Cardiac fibroblast (primary cell): ENCODE data around the gene CDC73.
"Not testable (repeated sequence)": the region's sequence is repeated elsewhere in the genome, so short reads cannot be mapped to it uniquely, and the experiment has no call there.

ENCODE experiments used
- DNase-seq, 2 donors: peaks; one replicate each; pipeline versions ENCODE4 v3.0.0 to v3.0.0-alpha.2; 2010; ENCODE audit warnings: low read depth in 2 of 2
- H3K4me3 ChIP-seq, 2 donors: replicated peaks in 1 of 2; 1 replicate in 1 of 2; 2 replicates in 1 of 2; pipeline ENCODE4 v1.5.1; 2011; ENCODE audit warnings: low read depth in 2 of 2, low read length in 2 of 2, mild to moderate bottlenecking in 2 of 2, moderate library complexity in 1 of 2
- TF ChIP-seq, protein P1 (sequence below): IDR thresholded peaks from one replicate; pipeline ENCODE4 v1.5.1; 2011; ENCODE audit warnings: low read depth, mild to moderate bottlenecking, low read length, inconsistent platforms

Gene CDC73

DNA sequence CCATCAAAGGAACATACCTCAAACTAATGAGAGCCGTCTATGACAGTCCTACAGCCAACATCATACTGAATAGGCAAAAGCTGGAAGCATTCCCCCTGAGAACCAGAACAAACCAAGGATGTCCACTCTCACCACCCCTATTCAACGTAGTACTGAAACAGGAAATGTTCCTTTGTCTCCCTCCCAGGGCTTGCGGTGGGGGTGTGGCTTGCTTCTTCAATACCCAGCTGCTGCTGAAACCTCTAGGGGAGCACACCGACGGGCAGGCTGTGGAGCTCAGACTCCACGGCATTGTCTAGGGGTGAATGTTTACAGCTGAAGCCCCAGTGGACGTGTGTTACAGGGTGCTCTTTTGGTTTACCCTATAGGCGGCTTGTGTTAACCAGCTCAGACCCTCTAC is 95.1 kb downstream of the CDC73 start:
- TF ChIP-seq, protein P1, sequence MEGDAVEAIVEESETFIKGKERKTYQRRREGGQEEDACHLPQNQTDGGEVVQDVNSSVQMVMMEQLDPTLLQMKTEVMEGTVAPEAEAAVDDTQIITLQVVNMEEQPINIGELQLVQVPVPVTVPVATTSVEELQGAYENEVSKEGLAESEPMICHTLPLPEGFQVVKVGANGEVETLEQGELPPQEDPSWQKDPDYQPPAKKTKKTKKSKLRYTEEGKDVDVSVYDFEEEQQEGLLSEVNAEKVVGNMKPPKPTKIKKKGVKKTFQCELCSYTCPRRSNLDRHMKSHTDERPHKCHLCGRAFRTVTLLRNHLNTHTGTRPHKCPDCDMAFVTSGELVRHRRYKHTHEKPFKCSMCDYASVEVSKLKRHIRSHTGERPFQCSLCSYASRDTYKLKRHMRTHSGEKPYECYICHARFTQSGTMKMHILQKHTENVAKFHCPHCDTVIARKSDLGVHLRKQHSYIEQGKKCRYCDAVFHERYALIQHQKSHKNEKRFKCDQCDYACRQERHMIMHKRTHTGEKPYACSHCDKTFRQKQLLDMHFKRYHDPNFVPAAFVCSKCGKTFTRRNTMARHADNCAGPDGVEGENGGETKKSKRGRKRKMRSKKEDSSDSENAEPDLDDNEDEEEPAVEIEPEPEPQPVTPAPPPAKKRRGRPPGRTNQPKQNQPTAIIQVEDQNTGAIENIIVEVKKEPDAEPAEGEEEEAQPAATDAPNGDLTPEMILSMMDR: no peak
- no peak overlapping the region for H3K4me3 ChIP-seq

DNA sequence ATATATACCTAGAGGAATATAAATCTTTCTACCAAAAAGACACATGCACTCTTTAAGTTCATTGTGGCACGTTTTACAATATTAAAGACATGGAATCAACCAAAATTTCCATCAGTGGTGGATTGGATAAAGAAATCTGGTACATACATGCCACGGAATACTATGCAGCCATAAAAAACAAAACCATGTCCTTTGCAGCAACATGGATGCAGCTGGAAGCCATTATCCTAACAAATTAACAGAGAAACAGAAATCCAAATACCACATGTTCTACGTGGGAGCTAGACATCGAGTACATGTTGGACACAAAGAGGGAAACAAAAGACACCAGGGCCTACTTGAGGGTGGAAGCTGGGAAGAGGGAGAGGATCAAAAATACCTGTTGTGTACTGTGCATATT is 97.6 kb downstream of the CDC73 start:
- H3K4me3 ChIP-seq: no peak overlapping the region
- TF ChIP-seq, protein P1: no peak
- DNase-seq: no peak

More for the DNA sequence above, 95.1 kb downstream of the CDC73 start:
- DNase-seq: peak in 1 of 2 donors; percentile 17

DNA sequence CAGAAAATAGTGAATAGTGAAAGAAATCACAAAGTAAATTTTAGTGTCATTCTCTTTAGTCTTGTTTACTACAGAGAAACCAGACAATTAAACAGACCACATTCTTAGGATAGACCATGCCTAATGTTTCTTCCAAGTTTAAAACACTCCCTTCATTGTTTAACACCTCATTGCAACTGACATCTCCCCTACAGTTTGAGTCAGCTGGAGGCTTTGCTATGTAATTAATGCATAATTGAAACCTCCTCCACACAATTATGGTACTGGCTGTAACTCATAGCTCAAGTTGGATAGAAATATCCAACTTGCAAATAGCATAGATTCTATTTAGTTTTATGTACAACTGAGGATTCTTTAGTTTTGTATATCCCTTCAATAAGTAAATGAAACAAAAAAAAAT is 99.8 kb downstream of the CDC73 start:
- peak in 1 of 2 donors; percentile 8 for DNase-seq
- TF ChIP-seq, protein P1: no peak
- no peak overlapping the region for H3K4me3 ChIP-seq

DNA sequence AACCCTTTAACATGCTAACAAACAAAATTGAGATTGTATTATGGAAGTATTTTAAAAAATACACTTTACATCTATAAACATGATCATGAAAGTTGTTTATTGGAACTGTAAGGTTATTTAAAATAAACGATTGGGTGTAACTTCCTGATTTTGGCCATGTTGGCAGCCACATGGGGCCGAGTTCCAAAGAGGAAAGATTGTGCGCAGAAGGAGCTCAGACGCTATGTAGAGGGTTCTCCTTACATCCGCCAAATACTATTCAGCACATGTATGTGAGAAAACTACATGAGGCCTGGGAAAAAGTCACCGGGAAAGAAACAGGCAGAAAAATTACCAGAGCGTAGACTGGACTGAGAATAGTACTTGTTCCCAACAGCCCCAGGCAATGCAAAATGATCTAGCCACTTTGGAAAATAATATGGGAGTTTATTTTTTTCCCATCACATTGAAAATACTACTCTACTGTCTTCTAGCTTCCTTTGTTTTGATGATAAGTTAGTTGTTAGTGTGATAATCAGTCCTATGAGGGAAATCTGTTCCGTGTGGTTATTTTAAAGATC is 100.3 kb downstream of the CDC73 start:
- TF ChIP-seq, protein P1: no peak
- H3K4me3 ChIP-seq: no peak overlapping the region
- DNase-seq: peak in 1 of 2 donors; percentile 53

DNA sequence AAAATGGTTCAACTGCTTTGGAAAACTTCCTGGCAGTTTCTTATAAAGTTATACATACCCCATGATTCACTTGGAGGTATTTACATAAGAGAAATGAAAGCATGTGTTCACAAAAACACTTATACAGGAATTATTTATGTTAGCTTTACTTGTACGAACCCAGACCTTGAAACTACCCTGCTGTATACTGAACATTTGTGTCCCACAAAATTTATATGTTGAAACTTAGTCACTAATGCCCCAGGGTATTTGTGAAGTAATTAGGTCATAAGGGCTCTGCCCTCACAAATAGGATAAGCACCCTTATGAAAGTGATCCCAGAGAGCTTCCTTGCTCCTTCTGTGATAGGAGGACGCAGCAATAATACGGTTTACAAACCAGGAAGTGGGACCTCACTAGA is 107.3 kb downstream of the CDC73 start:
- peak in 1 of 2 donors; percentile 20 for DNase-seq
- TF ChIP-seq, protein P1: no peak

DNA sequence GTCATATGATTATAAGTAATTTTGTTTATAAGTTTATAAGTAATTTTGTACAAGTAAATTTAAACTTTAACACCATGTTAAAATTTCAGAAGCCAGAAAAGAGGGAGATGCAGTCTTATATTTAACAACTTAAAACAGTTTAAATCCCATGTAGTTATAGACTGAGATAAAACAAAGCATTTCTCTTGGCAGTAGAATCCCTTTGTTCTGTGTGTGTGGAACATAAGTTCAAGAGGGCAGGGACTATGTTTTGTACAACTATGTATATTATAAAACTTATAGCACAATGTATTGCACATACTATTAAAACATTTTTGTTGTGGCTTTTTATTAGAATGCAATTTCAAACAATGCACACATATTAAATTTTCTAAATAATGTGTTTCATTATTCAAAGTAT is 109.3 kb downstream of the CDC73 start:
- not testable (repeated sequence) for H3K4me3 ChIP-seq, DNase-seq

More for the DNA sequence above, 107.3 kb downstream of the CDC73 start:
- no peak overlapping the region for H3K4me3 ChIP-seq

DNA sequence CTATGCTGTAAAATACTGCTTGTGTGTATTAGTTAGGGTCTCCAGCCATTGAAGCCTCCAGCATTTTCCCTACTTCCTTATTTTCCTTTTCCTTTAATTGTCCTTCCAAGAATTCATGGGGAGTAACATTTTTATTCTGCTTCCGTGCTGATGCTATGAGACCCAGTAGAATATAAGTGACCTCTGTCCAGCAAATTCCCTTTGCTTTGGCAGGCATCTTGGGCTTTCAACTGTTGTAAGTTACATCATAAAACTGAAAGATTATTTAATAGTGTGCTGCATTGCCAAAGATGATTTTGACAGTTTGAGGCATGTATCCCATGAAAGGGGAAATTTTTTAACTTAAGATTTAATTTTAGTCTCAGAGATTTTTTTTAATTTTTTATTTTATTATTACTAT is 112.7 kb downstream of the CDC73 start:
- peak in 1 of 2 donors; percentile 18 for DNase-seq
- TF ChIP-seq, protein P1: no peak
- H3K4me3 ChIP-seq: no peak overlapping the region
